HG02642 (cell line): ENCODE data around the gene NYAP2.

Experiments
- ATAC-seq: cut with Tn5 transposase; IDR thresholded peaks from one replicate; pipeline ENCODE4 v1.9.1; 2021; ENCODE audit warnings: mild to moderate bottlenecking; ENCODE audit not compliant: unreplicated experiment, poor library complexity

NYAP2 gene

DNA sequence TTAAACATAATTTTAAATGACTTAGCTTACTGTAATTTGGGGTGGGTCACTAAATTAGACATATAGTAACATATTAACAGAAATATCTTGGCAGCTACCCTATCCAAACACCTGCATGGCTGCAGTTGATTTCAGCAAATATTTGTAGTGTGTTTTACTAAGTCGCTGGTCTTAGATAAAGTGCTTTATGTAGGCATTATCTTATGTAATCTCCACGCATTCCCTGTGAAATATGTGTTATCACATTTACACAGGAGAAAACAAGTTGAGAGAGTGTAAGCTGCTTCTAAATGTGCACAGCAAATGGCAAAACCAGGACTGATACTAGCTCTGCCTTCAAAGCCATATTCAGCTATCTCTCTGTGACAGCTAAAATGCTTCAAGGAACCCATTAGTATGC is 72.0 kb downstream of the NYAP2 start:
- ATAC-seq, result no peak

DNA sequence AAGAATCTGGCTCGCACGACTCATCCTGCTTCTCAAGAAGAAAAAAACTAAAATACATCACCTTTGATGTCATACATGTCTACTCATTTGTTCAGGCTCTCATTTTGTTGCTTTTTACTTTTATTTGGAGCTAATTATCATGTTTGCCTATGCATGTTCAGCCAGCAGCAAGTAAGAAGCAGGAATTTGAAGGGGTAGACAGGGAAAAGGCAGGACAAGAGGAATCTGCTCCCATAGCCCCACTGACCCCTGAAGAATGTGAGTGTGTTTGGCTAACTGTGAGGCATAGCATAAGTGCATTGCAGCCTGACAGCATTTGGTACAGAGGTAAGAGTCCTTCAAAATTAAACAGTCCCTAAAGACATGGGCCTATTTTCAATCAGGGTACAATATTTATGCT is 72.7 kb downstream of the NYAP2 start:
- no peak for ATAC-seq

DNA sequence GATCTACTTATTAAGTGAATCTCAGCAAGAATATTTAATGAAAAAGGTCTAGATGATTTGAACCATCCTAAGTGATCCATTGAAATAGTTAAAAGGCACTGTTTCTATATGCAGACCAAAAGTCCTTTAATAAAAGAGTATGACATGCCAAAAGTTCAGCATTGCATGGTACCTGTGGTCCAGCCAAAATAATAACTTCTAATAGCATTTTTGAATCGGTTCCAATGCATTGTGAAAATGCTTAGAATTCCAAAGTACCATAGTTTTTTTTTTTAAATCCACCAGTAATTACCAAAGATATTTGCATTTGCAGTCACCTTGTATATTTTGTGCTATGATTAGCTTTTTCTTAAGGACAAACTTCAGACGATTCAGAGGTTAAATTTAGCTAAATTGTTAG is 79.9 kb downstream of the NYAP2 start:
- no peak for ATAC-seq

DNA sequence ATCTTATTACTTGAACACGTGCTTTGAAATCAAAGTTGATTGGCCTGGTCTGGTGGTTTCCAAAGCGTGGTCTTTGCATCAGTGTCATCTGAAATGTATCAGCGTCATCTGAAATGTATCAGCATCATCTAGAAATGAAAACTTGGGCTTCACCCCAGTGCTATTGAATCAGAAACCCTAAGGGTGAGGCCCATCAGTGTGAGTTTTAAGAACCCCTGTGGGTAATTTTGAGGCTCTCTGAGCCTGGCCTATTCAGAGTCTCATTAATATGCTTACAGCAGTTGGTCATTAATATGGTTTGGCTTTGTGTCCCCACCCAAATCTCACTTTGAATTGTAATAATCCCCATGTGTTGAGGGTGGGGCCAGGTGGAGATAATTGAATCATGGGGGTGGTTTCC is 85.2 kb downstream of the NYAP2 start:
- no peak for ATAC-seq

DNA sequence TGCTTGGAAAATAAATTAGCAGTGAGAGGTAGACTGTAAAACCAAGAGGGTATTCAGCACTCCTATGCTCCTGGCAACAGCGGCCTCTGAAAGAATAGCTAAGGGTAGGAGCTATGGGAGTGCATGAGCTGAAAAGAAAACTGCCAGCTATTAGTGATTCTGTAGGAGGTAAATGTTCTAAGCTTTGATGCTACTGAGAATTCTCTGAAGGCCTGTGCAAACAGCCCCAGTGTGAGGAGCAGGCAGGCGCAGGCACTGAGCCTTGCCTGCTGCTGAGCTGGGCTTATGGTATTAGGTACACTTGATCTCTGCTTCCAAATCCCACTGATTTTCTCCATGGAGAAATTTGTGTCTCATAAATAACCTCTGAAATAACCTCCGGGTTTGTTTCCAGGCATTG is 86.7 kb downstream of the NYAP2 start:
- no peak for ATAC-seq

DNA sequence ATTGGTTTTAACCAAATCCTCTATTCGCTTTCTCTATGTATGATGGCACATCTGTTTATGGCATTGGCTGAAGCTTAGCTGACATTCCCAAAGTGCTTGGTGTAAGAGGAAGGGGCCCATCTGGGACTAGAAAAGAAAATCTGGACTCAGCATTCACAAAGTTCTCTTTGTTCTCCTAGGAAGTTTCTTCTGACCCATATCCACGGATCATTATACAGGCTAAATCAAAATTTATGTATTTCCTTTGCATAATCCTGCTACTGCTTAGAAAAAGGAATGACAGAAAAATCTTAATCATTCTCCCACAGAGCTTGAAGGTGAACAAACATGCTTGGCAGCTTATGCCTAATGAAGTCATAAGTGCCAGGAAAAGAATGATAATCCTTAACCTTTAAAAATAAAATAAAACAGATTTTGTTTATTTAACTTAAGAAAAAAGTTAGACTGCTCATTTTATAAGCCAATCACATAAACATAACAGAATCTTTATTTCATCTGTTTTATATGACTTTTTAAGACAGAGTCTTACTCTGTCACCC is 88.4 kb downstream of the NYAP2 start:
- no peak for ATAC-seq

DNA sequence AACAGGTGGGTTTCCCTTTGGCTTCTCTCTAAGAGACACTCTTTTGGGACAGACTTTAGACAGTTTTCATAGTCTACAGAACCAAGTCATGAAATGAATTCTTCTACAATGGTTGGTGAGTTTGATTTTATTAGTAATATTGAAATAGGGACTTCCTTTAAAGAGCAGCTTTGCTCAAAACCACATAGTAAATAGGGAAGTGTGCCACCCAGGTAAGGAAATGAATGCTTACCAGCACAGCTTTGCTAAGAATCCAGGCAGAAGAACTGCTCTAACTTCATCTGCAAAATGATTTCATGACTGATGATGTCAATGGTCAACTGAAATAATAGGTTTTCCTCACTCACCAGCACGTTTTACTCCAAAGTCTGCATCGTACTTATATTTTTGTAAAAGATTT is 89.2 kb downstream of the NYAP2 start:
- ATAC-seq, result no peak

DNA sequence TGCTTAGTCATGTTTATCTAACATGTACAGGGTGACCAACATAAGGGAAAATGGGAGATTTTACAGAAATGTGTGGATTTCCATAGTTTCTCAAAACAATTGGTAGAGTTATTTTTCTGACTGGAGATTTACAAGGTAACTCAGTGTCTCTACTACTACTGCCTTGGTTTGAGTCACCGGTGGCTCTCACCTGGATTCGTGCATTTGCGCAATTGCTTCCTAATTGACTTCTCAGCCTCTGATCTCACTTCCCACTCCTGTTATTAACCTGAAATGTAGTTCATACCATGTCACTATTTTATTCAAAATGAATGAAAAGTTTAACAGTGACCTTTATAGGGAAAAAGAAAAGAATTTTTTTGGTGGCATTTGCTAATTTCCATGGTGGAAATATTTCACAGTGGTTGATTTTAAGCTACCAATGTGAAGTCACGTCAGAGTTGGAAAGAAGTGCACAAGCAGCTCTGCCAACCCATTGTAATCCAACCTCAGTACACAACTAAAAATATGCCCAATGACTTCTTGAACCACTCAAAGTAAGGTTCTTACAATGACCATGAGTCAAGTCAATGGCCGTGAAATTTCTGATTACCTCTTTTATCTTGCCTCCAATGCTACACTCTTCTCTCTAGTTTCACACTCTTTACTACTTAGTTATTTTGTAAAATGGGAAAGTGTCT is 94.0 kb downstream of the NYAP2 start:
- no peak for ATAC-seq

DNA sequence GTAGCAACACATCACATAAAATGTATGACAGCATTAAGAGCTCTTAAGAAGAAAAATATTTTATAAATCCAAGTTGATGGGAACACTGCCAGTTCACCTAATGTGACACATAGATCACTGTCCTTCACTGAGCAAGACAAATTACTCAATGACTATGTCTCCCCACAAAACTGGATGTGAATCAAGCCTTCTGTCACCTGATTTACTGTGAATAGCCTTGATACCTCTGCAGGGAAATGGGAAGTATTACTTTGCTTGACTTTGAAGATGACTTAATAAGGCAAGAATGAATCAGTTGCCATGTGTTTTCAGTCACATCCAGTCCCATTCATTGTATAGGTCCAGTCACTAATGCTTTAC is 94.6 kb downstream of the NYAP2 start:
- ATAC-seq, result no peak

DNA sequence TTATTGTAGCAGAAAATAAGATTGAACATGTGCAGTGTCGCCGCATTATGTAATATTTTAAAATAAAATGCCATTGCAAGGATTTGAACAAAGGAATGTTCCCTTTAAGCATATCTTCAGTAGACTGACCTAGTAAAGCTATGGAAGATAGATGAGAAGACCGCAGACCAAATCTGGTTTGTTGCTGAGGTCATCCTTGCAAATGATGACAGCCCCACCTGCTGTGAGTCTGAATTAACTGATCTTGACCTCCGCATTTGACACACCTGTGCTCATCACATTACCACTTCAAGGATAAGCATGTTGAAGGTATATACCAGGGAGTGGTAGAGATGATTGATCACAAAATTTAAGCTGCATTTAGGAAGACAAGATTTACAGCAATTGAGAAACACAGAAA is 96.2 kb downstream of the NYAP2 start:
- ATAC-seq, result no peak

DNA sequence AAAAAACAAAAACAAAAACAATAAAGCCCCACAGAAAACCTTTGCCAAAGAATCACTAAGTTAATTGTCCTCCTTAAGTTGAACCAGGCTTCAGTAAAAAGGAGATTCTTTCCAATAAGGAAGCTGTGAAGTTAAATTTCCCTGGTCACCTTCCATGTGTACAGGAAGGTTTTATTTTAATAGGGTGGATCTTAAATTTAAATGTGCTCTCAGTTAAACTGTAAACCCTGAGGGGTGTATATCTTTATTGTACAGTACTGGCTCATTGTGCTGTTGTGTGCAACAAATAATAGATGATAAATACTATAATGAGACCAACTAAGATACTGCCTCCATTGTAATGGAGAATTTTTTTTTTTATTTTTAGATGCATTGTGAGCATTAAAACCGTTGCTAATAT is 97.1 kb downstream of the NYAP2 start:
- ATAC-seq, result no peak

DNA sequence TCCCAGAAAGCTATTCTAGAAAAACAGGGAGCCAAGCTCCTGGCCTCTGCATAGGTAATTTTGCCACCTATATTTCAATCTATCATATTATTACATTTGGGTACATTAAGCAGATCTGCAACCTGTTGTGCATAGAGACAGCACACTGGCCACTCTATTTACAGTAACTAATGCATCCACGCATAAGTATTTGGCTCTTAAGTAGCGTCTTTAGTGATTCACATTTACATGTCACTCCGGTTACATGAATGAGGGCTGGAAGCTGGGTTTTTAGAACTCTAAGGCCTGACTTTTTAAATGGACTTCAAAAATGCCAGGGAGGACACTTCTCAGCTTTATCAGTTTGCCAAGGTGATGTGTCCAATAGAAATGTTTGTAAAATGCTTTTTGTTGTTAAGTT is 97.7 kb downstream of the NYAP2 start:
- ATAC-seq, result no peak

DNA sequence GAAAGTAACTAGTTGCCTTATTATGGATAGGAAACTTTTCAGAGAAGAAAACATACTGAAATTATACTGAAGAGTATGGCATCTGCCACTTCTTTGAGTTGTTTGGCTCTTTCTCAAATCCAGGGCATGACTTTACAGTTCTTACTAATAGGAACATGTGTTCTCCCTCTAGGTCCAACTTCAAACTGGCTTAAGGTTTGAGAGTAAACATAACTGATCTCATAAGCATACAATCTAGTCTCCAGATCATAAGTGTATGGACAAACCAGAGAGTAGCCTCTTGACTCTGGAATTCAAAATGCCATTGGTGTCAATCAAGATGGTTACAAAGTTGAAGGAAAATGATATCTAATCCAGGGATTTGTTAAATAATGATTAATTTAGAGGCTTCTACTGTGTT is 101.5 kb downstream of the NYAP2 start:
- ATAC-seq, result no peak

DNA sequence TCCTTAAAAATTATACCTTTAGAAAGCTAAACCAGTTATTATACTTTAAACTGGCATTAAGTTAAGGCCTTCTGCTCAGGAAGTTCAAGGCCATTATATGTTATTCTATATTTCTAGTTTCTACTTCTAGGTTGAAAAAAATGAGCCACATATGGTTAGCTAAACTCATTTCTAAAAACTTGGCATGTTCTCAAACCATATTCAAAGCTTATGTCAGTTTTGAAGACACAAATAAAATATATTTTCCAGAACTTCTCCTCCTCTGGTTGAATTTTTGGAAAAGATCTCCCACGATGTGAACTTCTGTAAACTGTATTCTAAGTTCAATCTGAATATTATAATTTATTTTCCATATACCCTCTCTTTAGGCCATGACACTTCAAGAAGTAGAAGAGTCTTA is 103.5 kb downstream of the NYAP2 start:
- no peak for ATAC-seq

DNA sequence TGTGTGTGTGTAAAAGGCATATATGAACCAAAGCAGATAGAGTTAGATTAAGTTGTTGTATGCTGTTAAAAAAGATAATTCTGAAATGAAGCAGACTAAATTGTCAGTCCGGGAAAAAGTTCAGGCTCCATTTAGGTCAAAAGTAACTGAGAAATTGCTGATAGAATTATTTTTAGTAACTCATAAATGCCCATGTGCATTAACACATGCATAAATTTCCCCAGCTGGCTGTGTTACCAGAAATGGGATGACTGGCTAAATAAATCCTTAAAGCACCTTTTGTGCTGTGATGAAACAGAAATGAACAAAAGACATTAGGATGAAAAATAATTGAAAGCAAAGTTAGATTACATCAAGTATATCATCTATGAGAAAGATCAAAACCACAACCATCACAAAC is 111.3 kb downstream of the NYAP2 start:
- ATAC-seq, result no peak

DNA sequence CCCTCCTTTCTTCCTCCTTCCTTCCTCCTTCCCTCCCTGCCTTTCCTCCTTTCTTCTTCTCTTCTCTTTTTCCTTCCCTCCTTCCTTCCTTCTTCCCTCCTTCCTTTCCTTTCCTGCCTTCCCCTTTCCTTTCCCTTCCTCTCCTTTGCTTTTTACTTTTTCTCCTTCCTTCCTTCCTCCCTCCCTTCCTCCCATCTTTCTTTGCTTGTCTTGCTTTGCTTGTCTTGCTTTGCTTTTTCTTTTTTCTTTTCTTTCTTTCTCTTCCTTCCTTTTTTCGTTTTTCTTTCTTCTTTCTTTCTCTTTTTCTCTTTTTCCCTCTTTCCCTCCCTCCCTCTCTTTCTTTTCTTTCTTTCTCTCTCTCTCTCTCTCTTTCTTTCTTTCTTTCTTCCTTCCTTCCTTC is 113.0 kb downstream of the NYAP2 start:
- ATAC-seq, result no peak

DNA sequence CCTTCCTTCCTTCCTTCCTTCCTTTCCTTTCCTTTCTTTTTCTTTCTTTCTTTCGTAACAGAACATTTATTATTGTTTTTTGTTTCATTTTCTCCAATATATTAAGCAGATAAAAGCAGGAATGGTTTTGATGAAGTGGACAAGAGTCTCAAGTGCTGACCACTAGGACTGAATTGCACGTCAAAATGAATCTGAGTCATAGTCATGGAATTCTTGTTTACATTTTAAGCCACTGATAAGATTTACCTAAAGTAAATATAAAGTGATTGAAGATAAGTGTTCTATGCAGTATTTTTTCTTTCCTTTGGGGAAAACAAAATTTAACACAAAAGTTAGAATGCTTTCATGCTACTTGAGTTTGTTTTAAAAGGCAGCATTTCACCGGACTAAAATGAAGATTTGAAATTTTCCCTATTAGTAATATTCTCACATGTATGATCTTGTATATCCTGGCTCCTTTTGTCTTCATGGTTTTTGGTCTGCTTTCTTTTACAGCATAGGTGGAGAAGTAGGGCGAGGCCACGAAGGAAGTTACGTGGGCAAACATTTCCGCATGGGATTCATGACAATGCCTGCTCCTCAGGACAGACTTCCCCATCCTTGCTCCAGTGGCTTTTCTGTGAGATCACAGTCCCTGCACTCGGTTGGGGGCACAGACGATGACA is 113.5 kb downstream of the NYAP2 start:
- no peak for ATAC-seq

DNA sequence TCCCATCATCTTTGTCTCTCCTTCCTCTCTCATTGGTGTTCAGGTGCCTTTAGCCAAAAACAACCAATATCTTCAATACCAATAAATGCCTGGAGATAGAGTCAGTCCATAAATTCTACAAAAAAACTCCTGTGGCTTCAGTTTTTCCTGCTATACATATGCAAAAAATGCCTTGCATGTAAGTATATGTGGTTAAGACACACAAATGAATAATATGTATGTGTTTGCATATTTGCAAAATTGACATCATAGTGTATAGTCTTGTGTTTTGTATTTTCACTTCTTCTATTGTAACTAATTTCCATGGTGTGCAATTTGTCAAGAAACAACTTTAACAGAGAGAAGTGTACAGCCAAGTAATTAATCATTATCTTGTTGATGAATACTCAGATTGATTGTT is 115.5 kb downstream of the NYAP2 start:
- ATAC-seq, result no peak

DNA sequence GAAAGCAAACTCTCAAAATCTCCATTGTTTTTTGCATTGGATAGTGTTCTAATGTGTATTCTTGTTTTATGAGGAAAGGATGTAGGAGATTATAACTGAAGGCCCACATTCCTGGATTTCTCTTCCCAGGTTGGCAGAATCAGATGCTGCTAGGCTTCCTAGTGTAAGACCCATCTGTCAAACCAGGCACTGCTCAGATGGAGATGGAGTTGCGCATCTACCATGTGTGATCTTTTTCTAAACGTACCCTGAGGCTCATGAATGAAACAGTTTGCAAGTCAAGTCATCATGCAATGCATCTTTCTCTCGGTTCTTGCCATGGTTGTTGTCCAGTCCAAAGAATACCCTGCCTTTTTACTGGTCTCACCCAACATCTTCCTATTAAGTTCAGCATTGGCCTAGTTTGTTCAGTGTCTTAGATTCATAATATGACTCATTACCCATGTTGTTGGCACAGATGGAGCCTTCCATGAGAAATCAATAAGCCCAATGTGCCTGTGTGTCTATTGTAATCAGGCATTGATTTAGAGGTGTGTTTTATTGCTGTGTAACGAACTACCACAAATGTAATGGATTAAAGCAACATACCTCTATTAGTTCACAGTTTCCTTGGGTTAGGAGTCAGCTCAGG is 127.4 kb downstream of the NYAP2 start:
- ATAC-seq, result no peak

DNA sequence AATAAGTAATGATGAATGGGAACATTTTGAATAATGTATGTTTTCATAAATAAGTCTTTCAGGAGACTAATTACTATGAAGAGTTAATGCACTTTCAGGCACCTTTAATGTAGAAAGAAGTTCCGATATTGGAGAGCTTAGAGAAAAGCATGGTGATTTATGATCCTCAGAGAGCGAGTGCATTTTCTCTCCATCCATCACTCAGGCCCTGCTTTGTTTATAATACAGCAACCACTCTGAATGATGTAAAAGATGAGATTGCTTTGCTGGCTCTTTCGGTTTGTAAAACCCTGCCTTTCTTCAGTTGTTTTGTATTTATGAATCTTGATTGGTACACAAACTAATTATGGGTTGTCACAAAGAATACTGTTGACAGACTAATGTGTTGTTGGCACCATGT is 132.0 kb downstream of the NYAP2 start:
- ATAC-seq, result no peak

DNA sequence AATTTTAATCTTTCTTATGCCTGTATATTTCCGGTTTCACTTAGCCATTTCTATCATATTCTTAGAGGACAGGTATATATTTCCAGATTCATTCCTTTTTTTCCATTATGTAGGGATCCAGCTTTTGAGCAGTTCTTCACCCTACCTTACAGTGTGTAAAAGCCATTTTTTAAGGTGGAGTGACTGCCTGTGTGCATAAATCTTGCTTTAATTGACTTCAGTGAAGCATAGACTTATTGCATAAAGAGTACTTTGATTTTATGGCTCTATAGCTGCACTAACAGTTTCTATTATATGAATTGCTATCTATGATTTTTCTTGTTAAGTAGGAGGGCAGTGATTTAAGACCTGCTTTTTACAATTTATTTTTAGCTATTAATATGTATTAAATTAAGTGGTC is 132.6 kb downstream of the NYAP2 start:
- ATAC-seq, result no peak

DNA sequence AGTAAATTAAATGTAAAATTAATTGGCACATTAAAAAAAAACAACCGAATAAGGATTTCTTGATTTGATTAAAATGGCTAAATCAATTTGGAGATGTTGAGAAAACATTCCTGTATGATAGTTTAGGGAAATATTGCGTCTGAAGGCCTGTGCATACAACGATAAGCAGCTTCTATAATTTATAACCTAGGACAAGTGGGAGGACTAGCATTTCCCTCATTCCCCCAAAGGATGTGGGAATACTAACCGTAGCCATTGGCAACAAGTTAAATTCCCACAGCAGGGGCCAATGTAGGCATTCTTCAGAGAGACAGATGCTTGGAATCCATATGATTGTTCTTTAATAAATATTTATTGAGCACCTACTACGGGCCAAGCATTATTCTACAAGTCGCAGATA is 134.5 kb downstream of the NYAP2 start:
- no peak for ATAC-seq
